NOMO-1 treated with DMSO at 0.1 percent for 48 hours (cell line): ENCODE data around the gene DDX51.
"Not testable (repeated sequence)": the region's sequence is repeated elsewhere in the genome, so short reads cannot be mapped to it uniquely, and the experiment has no call there.

Experiments used
- DNase-seq: peaks from one replicate; lab custom pipeline; 2025; ENCODE audit not compliant: unreplicated experiment; lab: John Stamatoyannopoulos, UW

The DDX51 gene

GRCh38 chr12:132123970-132124765, 20.0 kb downstream of the DDX51 start:
- no peak for DNase-seq

GRCh38 chr12:132121283-132121682, 22.8 kb downstream of the DDX51 start:
- DNase-seq, result no peak

GRCh38 chr12:132118876-132119275, 25.2 kb downstream of the DDX51 start:
- no peak for DNase-seq

DNA sequence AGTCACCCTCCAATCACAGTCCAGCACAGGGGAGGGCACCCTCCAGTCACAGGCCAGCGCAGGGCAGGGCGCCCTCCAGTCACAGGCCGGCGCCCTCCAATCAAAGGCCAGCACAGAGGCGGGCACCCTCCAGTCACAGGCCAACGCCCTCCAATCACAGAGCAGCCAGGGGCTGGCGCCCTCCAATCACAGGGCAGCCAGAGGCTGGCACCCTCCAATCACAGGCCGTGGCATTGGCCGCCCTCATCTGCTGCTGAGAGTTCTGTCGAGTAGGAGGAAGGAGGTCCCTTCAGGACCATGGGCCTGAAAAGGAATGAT, 26.6 kb downstream of the DDX51 start:
- no peak for DNase-seq

DNA sequence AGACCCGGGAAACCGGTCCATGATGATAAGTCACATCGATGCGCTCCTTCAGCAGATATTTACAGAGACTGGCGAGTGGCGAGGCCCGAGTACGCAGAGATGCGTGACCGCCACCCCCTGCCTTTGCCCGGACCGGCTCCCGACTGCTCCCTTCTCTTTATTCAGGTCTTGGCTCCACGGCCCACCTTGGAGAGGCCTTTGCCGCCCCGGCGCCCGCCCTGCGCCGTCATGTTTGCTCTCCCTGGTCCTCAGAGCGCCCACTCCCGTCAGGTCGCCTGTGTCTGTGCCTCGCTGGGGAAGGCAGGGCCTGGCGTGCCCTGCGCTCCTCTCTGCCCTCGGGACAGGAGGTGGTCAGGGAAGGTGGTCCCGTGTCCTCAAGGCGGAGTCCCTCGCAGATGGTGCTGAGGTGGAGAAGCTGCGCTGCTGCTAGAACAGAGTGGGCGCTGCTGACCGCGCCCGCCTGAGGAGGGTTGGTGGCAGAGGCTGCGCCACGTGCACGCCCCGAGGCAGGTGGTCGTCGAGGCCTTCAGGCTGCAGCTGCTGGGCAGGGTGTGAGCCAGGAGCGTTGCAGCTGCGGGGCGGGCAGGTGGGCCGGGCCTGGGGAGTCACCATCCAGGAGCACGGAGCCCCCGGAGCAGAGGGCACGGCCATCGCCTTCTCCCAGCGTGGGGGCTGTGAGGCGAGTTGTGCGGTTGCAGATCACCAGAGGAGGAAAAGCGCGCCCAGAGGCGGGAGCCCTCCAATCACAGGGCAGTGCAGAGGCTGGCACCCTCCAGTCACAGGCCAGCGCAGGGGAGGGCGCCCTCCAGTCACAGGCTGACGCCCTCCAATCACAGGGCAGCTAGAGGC, 27.2 kb downstream of the DDX51 start:
- no peak for DNase-seq

DNA sequence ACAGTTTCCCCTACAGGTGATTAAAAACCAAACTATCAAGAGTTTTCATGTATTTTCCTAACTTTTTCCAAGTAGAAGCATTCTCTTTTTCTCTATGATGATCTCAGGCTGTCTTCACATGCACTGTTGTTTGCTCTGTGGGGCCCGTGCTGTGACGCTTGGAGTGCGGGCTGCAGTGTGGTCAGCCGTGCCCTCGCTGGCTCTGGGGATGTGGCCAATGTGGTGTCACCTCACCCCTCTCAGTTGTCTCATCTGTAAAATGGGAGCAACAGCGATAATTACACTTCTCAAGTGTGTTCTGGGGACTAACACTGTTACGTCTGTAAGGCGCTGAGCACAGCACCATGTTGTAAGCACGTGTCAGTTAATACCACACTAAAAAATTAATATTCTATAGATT, 28.6 kb downstream of the DDX51 start:
- no peak for DNase-seq

- DNase-seq, result no peak
Measured at GRCh38 chr12:132114667-132115066, 29.5 kb downstream of the DDX51 start.

GRCh38 chr12:132111654-132112304, 32.3 kb downstream of the DDX51 start:
- no peak for DNase-seq

DNA sequence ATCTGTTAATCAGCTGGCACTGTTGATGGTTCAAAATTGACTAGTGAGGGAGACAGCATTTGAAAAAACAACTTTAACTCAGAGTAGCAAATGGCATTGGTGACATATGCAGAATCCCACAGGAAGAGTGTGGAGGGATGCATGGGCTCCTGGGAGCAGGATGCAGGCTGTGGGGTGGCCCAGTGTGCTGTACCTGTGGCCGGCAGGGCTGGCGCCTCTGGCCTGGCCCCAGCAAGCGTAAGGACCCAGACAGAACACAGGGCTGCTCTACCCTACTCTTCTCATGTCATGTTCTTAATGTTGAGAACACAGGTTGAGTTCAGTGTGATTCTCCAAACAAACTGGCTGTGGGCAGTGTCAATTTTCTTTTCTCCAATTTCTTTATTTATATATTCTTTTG, 33.4 kb downstream of the DDX51 start:
- no peak for DNase-seq

DNA sequence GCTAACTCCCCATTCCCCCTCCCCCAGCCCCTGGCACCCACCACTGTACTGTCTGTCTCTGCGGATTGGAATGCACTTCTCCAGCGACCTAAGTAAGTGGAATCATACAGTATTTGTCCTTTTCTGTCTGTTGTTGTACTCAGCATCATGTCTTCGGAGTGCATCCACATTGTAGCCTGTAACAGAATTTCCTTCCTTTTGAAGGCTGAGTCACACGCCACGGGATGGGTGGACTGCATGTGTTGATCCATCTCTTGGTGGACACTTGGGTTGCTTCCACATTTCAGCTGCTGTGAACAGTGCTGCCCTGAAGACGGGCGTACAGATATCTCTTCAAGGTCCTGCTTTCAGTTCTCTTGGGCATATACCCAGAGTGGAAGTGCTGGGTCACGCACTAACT, 34.4 kb downstream of the DDX51 start:
- no peak for DNase-seq

DNA sequence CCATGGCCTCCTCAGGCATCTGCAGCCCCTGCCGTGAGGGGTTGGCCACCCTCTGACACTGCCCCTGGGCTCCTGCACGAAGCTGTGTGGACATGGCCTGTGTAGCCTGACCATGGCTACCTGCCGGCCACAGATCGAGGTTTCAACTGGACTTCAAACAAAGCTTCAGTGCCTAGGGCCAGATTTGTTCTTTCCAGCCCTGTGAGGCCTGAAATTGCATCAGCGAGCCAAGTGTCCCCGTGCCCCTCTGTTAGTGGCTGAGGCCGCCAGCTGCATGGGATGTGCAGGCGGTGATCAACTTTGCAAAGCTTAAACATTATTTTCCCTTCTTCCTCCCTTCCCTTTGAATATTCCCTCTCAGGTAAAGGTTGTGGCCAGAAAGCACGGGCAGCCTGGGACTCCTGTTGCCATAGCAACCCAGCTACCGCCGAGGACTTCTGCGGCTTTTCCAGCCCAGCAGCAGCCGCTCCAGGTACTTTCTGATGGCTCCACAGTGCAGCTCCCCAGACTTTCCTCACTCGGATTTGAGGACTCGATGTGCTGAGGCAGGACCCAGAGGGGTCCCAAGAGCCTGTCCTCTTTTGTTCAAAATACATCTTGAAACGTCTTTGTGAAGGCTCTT, 35.8 kb downstream of the DDX51 start:
- no peak for DNase-seq

- DNase-seq, result no peak
Measured at GRCh38 chr12:132106921-132107320, 37.2 kb downstream of the DDX51 start.

DNA sequence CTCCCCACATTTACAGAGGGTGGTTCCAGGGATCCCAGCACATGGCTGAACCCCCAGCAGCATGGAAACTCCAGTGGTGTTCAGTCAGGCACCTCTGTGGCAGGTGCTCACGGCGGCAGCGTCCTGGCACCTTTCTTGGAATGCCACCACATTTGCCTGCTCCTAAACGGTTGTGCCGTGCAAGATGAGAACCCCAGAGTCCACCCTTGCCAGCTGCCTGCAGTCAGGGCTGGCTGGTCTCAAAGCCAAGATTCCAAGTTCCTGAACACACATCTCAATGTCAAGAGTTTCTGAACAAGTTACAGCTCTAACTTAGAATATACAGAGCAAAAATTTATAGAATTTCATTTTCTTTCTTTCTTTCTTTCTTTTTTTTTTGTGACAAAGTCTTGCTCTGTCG, 38.7 kb downstream of the DDX51 start:
- no peak for DNase-seq

GRCh38 chr12:132103542-132104308, 40.4 kb downstream of the DDX51 start:
- no peak for DNase-seq

DNA sequence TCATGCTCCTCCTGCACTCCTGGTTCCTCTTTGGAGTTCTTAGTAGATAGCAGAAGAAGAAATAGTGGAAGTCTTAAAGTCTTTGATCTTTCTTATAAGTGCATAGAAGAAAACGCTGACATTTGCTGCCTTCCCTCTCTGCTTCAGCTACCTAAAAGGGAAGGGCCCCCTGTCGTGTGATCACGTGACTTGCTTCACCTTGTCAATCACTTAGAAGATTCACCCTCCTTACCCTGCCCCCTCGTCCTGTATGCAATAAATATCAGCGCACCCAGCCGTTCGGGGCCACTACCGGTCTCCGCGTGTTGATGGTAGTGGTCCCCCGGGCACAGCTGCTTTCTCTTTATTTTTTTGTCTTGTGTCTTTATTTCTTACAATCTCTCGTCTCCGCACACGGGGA, 41.0 kb downstream of the DDX51 start:
- not testable (repeated sequence) for DNase-seq

DNA sequence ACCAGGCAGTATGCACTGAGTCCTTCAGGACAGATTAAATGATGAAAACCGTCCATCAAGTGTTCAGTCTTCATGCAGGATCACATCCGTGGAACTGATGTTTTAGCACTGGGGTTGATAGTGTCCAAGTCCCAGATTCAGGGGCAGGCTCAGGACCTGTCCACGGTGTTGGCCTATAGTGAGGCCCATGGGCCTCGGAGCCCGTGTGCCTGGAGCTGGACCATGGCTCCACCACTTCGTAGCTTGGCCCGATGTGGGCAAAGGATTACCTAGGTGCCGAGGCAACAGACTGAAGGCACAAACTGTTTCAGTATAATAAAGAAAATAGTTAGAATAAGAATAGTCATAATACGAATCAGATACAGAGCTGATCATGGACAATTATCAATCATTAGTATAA, 41.8 kb downstream of the DDX51 start:
- DNase-seq, result no peak

GRCh38 chr12:132100306-132101065, 43.6 kb downstream of the DDX51 start:
- DNase-seq, result no peak

- DNase-seq, result no peak
Measured at GRCh38 chr12:132099739-132100138, 44.4 kb downstream of the DDX51 start.

DNA sequence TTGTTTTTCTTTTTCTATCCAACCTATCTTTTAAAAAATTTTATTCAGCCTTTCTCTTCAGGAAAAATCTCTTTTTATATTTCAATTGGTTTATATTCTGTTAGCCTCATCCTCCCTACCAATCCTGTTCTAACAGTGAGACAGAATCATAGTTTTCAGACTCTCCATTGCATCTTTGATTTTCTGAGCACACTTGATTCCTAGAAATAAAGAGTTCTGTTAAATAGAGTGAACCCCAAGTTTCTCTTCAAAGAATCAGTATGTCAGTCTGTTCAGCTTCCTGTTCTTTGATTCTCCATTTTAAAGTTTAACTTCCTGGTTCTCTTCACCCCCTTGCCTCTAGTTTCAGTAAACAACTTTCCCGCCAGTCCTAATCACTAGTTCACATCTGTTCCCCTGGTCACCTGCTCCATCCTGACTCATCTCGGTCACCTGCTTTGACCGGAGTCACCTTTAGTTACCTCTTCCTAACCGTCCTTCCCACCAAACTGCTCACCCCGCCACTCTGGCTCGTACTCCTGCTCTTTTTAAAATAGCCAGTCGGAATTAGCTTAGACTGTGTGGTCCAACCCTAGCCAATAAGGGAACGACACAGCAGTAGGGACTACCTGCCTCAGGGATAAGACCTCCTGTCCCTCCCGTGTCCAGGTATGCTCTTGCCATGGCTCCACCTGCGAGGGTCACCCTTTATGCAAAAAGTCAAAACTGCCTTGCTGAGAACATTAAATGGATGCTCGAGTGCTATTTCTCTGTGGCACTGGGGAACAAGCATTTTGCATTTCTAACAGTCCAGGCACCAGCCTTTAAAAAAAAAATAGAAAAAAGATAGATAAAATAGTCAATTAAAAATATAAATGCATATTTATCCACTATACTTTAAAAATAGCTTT, 48.4 kb downstream of the DDX51 start:
- no peak for DNase-seq
